A549 treated with AZD9567 at 1 μM for 4 hours (cell line): Measurements from ENCODE around the gene PGAP6. TPM values are rescaled to one million over a fixed set of nuclear protein-coding genes. Genes with fewer than 3 reads are reported as not detected.

Source experiments
- total RNA-seq: library from RNA; stranded (reverse); fragments of 200-300 nt; extraction: Qiagen RNA extraction; gene quantifications from 5 replicates; pipeline ENCODE4 v1.2.3, GENCODE V29; 2022; ENCODE audit not compliant: insufficient read depth

The PGAP6 gene
- 36.0 to 40.7 TPM (median 37.3 TPM) in 5 replicates for total RNA-seq

GRCh38 chr16:381789-382717 lies at the start of gene PGAP6:
Gene PGAP6 (minus strand): TSS chr16:381978. CDS start chr16:381821, 157 bp downstream.

GRCh38 chr16:425082-425718 lies 43.4 kb upstream of the PGAP6 start, which contains the start of gene RAB11FIP3:
Gene RAB11FIP3 (plus strand): TSS chr16:425649. CDS start chr16:426007, 358 bp downstream.

GRCh38 chr16:401468-402348 lies 19.9 kb upstream of the PGAP6 start, which contains the start of gene DECR2:
Gene DECR2 (plus strand): TSS chr16:401885. CDS start chr16:401964, 79 bp downstream.

GRCh38 chr16:397135-397661 lies 15.4 kb upstream of the PGAP6 start, which contains the start of gene NME4:
Gene NME4 (plus strand): TSS chr16:397199. CDS start chr16:397223, 24 bp downstream.

GRCh38 chr16:370443-370842 lies 11.3 kb downstream of the PGAP6 start, which contains the start of gene MRPL28:
Gene MRPL28 (minus strand): TSS chr16:370538. CDS start chr16:370218, 320 bp downstream.

GRCh38 chr16:352547-353403 lies 29.0 kb downstream of the PGAP6 start, which contains the start of gene AXIN1:
Gene AXIN1 (minus strand): TSS chr16:352723. CDS start chr16:347025, 5,698 bp downstream.

Other genes with a start within 250 kb of the PGAP6 start
- 25.3 to 28.4 TPM (median 26.4 TPM) in 5 replicates for gene NPRL3, start 243.3 kb downstream of the PGAP6 start, total RNA-seq
- gene HBZ, start 229.3 kb downstream of the PGAP6 start, total RNA-seq, result 0.18 TPM in 1 of 5 replicates, not detected in the others
- not detected in 5 replicates for gene HBM, start 216.0 kb downstream of the PGAP6 start, total RNA-seq
- gene HBA2, start 209.1 kb downstream of the PGAP6 start, total RNA-seq, result 0.29 to 1.0 TPM (median 1.0 TPM) in 3 of 5 replicates, not detected in the others
- 1.2 to 1.9 TPM (median 1.5 TPM) in 4 of 5 replicates, not detected in the other for gene HBA1, start 205.3 kb downstream of the PGAP6 start, total RNA-seq
- gene HBQ1, start 201.5 kb downstream of the PGAP6 start, total RNA-seq, result 6.4 to 8.0 TPM (median 7.1 TPM) in 5 replicates
- 43.0 to 55.3 TPM (median 52.7 TPM) in 5 replicates for gene LUC7L, start 152.5 kb downstream of the PGAP6 start, total RNA-seq
- gene FAM234A, start 147.2 kb downstream of the PGAP6 start, total RNA-seq, result 39.1 to 52.9 TPM (median 51.9 TPM) in 5 replicates
- 2.3 to 5.7 TPM (median 3.9 TPM) in 5 replicates for gene RGS11, start 106.0 kb downstream of the PGAP6 start, total RNA-seq
- 2.9 to 3.7 TPM (median 3.0 TPM) in 5 replicates for gene ARHGDIG, start 101.4 kb downstream of the PGAP6 start, total RNA-seq
- 0.16 to 0.67 TPM (median 0.29 TPM) in 4 of 5 replicates, not detected in the other for gene PDIA2, start 98.8 kb downstream of the PGAP6 start, total RNA-seq
- gene AXIN1, start 29.3 kb downstream of the PGAP6 start, total RNA-seq, result 21.4 to 36.9 TPM (median 34.6 TPM) in 5 replicates
- gene MRPL28, start 11.4 kb downstream of the PGAP6 start, total RNA-seq, result 112 to 128 TPM (median 125 TPM) in 5 replicates
- 326 to 424 TPM (median 419 TPM) in 5 replicates for gene NME4, start 15.2 kb upstream of the PGAP6 start, total RNA-seq
- 22.9 to 32.3 TPM (median 31.6 TPM) in 5 replicates for gene DECR2, start 19.9 kb upstream of the PGAP6 start, total RNA-seq
- gene RAB11FIP3, start 43.7 kb upstream of the PGAP6 start, total RNA-seq, result 23.5 to 29.0 TPM (median 27.5 TPM) in 5 replicates
- gene CAPN15, start 145.7 kb upstream of the PGAP6 start, total RNA-seq, result 45.6 to 75.6 TPM (median 71.1 TPM) in 5 replicates
- 0.05 to 0.19 TPM (median 0.08 TPM) in 4 of 5 replicates, not detected in the other for gene PRR35, start 178.4 kb upstream of the PGAP6 start, total RNA-seq
- 0.14 to 0.24 TPM (median 0.21 TPM) in 4 of 5 replicates, not detected in the other for gene NHLRC4, start 185.0 kb upstream of the PGAP6 start, total RNA-seq
- 41.9 to 44.5 TPM (median 42.8 TPM) in 5 replicates for gene PIGQ, start 188.0 kb upstream of the PGAP6 start, total RNA-seq
- 16.5 to 21.1 TPM (median 20.7 TPM) in 5 replicates for gene RAB40C, start 208.1 kb upstream of the PGAP6 start, total RNA-seq
- gene WFIKKN1, start 249.0 kb upstream of the PGAP6 start, total RNA-seq, result 0.21 to 0.26 TPM (median 0.23 TPM) in 4 of 5 replicates, not detected in the other